GM21390 (cell line): ENCODE results near the gene DOCK2.
A peak's percentile ranks its signal among the peaks of the same experiment; 100 is the strongest.
"Not testable (repeated sequence)": the region's sequence is repeated elsewhere in the genome, so short reads cannot be mapped to it uniquely, and the experiment has no call there.

Experiments used
- ATAC-seq: cut with Tn5 transposase; IDR thresholded peaks from one replicate; pipeline ENCODE4 v1.9.1; 2021; ENCODE audit not compliant: unreplicated experiment

Gene DOCK2

DNA sequence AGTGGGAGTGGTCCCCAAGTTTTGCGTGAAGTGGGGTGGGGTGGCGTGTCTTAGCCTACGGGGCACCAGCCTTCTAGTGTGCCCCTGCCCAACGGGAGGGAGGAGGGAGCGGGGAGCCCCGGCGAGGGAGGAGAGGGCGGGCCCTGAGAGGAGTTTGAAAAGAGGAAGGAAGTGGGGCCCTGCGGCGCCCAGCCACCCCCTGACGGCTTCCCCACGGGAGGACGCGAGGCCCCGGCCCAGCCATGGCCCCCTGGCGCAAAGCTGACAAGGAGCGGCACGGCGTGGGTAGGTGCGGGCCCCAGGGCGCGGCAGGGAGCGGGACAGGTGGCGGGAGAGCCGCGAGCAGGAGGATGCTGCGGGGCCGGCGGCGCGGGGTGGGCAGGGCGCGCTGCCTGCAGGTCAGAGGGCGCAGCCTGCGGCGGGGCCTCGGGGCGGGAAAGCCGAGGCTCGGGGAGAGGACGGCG lies at the start of gene DOCK2:
TSS of gene DOCK2 (plus strand) at position 191 of the 464 bp plus-strand sequence. CDS start at position 243, 52 bp downstream.
- ATAC-seq: peak; percentile 92

DNA sequence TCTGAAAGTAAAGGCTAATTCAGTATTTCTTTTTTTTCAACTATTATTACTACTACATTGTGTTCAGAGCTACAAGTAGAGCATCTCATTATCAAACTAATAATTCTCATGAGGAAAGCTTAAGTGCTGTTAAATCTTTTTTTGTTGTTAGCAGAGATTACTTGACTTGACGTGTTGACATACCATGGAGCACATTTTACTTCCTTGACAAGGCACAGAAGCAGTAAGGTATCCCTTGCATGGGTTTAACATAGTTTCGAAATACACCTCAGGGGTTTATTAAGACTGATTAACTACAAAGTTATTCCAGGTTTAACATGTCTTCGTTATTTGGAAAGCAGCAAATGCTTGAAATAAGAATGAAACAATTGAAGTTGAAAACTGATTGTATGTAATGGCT lies 46.5 kb upstream of the DOCK2 start:
- no peak for ATAC-seq

DNA sequence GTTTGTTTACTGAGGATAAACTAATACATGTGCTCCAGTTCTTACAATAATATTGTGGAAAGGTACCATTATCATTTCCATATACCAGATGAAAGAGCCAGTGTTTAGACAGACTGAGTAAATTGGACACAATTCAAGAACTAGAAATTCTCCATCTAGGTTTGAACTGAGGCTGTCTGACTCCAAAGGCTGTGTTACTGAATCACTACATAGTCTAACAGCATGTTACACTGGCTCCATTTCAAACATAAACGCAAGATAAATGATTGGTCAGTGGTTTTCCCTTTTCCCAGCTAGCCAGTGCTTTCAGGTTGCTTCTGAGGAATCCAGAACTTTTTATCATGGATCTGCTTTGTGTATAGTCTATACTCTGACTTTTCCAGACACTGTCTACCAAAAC lies 45.4 kb upstream of the DOCK2 start:
- ATAC-seq: no peak

DNA sequence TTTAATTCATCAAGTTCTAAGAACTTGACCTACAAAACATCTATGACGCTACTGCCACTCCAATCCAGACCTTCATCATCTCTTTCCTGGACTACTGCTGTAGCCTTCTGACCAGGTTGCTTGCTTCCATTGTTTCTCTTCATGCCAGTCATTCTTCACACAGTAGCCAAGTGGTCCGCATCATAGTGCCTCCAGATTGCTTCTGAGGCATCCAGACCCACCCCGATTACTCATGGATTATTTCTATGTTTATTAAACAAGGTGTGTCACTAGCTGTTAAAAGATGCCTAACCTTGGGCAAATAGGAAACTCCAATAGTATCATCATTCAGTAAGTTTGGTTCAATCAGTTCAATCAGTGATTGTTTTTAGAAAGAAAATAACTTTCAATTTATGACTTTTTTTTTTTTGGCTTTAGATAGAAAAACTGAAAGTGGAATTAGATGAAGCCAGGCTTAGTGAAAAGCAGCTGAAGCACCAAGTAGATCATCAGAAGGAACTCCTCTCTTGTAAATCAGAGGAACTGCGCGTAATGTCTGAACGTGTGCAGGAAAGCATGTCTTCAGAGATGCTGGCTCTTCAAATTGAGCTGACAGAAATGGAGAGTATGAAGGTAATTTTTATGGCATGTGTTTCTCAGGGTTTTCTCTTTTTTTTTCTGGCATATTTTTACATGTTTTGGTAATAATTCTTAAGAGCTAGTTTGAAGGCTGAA lies 44.0 kb upstream of the DOCK2 start:
- ATAC-seq: no peak

DNA sequence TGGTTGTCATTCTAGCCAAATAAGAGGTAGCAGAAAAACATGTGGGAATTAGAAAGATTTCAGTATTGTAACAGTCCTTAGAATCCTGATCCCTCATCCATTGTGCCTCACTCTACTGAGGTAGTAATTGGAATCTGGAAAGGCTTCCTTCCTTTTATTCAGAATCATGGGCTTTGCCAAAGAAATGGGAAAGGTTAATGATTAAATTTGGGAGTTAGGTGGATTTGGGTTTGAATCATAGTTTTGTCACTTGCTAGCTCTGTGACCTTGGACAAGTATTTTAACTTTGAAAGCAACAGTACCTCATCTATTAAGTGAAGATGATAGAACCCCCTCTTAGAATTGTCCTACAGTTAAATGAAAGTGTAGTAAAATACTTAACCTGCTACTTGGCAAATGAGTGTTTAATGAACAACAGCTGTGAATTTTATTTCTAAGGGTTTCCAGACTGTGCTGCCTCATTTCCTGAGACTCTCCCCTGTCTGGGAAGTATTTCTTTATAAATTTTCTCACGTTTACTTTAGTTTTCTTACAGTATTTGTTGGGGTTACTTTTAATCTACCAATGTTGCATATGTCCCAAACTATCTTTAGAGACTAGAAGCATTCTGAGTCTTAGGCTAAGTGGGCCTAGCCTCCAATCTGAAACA lies 41.8 kb upstream of the DOCK2 start:
- no peak for ATAC-seq

DNA sequence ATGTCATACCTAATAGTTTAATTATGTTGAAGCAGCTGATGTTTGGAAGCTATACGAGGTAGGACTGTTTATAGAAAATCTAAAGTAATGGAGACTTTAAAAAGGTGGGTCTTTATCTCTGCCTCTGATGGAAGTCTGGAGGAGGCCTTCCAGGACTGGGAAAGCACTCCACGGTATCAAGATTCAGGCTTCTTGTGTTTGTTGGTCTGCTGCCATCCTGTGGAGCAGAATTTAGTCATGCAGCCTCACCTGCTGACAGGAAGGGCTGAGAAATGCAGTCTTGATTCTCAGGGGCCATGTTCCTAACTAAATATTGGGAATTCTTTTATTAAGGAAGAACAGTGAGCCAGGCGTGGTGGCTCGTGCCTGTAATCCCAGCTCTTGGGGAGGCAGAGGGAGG lies 37.6 kb upstream of the DOCK2 start:
- ATAC-seq: no peak

DNA sequence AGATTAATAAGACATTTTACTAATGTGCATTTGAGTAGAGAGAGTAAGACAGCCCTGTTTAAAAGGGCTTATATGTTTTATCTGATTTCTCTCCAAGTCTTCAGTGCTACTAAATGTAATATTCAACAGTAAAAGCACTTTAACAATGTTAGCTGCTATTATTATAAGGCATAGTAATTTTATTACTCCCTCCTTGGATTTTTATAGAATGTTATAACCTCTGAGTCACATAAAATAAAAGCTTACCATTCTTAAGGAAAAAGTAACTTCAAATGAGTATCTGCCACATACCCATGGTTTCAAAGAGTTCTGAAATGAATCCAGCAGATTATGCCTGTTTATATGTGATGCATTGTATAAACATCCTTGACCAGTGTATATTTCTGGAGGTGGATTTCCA lies 34.5 kb upstream of the DOCK2 start:
- no peak for ATAC-seq

DNA sequence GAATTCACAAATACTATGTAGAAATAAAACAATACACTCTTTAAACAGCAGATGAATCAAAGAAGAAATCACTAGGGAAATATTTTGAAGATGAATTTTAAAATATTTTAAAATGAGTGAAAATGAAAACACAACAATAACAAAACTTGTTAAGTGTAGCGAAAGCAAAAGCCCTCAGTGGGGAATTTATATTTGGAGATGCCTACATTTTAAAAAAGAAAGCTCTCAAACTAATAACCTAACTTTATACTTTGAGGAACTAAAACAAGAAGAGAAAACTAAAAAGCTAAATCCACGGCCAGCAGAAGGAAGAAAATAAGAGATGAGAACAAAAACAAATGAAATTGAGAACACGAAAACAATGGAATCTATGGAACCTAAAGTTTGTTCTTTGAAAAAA lies 30.8 kb upstream of the DOCK2 start:
- peak; percentile 61 for ATAC-seq

DNA sequence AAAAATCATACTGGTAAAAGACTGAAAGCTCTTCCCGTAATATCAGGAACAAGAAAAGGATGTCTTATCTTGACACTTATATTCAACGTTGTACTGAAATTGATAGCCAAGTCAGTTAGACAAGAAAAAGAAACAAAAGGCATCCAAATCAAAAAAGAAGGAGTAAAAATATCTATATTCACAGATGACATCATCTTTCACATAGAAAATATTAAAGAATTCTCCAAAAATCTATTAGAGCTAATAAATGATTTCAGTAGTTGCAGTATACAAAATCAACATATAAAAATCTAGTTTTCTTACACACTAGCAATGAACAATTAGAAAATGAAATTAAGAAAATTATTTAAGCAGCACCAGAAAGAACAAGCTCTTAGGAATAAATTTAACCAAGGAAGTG lies 29.2 kb upstream of the DOCK2 start:
- no peak for ATAC-seq

DNA sequence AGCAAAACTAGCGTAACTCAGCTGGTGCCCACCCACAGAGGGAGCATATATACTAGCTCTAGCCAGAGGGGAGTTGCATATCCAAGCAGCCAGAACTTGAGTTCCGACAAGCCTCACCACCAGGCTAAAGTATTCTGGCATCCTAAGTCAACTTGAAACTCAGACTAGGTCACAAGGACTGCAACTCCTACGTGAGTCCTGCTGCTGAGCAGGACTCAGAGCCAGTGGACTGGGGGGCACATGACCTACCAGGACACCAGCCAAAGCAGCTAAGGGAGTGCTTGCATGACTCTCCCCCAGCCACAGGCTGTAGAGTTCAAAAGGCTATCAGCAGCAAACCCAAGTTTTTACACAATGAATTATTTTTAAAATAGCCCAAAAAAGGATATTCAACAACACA lies 27.4 kb upstream of the DOCK2 start:
- ATAC-seq: no peak

DNA sequence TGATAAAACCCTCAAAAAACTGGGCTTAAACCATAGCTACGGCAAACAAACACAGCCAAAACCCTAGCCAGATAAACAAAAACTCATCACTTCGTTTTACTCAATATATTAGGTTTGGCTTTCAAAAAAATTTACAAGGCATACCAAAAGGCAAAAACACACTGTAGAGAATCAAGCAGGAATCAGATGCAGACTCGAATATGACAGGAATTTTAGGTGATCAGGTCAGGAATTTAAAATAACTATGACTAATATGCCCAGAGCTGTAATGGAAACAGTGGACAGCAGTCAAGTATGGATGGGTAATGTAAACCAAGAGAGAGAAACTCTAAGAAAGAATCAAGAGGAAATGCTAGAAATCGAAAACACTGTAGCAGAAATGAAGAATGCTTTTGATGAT lies 26.5 kb upstream of the DOCK2 start:
- ATAC-seq: no peak

DNA sequence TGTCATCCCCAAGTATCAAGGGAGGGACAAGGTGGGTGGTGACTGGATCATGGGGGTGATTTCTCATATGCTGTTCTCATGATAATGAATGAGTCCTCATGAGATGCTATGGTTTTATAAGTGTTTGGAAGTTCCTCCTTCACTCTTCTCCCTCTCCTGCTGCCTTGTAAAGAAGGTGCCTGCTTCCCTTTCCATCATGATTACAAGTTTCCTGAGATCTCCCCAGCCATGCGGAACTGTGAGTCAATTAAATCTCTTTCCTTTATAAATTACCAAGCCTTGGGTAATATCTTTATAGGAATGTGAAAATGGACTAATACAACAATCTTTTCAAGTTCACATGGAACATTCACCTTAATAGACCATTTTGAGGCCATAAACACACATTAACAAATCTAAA lies 21.5 kb upstream of the DOCK2 start:
- no peak for ATAC-seq

DNA sequence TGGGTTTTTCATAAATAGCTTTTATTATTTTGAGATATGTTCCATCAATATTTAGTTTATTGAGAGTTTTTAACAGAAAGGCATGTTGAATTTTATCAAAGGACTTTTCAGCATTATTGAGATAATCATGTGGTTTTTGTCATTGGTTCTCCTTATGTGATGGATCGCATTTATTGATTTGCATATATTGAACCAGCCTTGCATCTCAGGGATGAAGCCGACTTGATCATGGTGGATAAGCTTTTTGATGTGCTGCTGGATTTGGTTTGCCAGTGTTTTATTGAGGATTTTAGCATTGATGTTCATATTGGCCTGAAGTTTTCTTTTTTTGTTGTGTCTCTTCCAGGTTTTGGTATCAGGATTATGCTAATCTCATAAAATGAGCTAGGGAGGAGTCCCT lies 12.8 kb upstream of the DOCK2 start:
- ATAC-seq: not testable (repeated sequence)

DNA sequence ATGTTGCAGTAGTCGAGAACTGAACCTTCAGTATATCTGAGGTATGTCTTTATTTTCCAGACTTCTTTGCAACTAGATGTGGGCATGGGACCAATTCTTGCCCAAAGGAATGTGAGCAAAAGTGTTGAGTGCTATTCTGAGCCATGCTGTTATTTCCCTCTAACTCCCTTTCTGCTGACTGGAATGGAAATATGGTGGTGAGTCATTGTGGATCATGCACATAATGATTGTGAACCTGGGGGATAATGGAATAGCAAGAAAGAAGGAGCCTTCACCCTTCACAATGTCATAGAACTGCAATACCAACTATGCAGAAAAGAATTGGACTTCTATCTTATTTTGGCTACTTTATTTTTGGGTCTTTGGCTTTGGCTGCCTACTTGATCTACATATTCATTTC lies 10.3 kb upstream of the DOCK2 start:
- ATAC-seq: no peak

DNA sequence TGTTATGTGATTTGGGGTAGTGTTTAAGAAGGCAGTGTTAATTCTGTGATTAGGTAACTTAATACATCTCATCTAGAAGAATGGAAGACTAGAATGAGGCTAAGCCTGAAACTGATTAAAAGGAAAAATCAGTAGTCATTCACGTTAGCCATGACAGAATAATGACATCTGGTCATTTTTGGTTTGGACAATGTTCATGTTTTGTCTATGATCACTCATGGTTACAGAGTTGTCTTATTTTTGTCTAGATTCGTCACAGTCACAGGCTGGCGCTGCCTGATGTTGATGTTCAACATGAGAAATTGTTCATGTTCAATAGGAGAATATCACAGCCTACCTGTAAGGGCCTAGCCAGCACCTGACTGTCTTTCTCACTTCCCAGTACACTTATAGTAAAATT lies 9.5 kb upstream of the DOCK2 start:
- ATAC-seq: no peak

DNA sequence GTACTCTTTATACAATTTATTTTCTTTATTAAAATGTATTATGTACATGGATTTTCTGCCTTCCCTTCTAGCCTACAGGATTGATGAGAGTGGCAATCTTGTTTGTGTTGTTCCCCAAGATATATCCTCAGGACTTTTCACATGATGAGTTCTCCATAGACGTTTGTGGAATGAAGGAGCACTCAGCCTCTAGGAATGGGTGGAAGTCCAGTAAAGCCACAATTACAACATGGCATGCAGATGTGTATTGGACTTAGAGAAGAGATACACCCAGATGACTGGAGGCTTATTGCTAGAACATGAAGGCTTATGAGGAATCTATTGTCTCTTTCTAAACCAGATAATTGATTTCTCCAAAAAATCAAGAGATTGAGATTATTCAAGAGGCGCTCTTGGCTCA lies 8.2 kb upstream of the DOCK2 start:
- ATAC-seq: no peak

DNA sequence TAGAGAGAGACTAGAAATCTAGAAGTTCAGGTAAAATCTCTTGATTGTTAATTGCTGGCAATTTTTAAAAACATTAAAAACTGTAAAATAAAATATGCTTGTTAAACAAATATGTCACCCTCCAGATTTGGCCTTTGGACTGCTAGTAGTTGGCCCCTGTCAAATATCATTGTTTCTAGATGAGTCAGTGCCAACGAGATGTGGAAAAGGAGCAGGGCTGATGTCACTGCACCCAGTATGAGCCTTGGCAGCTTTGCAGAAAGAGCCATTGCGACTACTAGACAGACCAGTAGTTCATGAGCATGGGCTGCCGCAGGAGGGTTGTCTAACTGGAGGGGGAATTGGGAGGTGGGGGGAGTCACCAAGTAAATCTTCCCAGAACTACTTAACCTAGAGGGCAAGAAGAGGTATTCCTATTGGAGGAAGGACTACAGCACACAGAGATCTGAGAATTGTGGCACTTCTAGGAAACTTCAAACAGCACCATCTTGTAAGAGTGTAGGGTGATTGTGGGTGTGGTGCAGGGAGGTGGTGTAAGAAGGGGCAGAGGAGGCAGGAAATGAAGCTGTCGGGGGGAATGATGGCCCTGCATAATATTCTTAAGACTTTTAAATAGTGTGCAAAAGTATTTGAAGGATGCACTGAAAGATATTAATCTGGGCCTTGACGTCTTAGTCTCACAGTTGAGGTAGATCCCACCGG lies 7.1 kb upstream of the DOCK2 start:
- no peak for ATAC-seq

DNA sequence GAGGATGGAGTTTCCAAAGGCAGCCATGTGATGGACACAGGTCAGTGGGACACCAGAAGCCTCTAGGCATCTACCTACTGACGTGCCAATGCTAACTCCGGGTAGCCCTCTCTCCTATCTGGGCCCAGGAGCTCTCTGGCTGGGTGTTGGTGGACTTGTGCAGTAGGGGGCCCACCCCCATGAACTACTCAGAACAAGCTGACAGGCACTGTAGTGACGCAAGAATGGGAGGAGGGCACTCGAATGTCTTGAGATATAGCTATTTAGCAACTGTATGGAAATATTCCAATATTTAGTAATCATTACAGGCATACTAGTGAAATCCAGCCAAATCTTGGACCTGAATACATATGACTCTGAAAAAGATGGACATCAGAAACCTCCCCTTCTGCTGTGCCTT lies 5.7 kb upstream of the DOCK2 start:
- no peak for ATAC-seq

DNA sequence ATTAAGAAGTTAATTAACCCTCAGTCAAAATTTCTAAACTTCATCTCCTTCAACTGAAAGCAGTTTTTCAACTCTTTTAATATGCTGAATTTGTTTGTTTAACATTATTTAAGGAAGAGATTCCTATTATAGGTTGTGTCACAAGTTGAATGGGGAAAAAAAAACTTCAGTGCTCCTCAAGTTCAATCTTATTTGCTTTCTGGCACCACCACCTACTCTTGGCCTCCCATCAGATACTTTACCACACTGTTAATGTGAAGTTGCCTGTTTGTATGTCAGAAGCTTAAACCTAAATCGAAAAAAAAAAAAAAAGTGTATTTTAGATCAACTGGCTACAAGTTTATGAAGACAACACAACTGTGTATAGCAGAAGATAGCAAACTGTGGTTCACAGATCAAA lies 4.1 kb upstream of the DOCK2 start:
- ATAC-seq: no peak

DNA sequence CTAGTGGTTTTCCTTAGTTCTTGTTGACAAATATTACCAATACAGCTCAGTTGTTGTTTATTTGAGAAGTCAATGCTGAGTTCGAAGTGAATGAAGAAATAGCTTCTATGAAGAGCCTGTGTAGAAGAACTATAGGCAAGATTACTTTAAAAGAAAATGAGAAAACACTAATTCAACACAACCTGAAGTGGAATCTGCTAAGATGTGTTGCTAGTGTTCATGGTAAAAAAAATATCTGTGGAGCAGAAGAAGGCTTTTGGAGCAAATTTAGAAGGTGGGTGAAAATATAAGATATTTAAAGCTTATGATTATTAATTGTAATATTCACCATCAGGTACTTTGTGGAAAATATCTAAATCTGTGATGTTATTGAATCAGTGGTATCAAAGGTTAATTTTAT lies 2.5 kb upstream of the DOCK2 start:
- no peak for ATAC-seq

DNA sequence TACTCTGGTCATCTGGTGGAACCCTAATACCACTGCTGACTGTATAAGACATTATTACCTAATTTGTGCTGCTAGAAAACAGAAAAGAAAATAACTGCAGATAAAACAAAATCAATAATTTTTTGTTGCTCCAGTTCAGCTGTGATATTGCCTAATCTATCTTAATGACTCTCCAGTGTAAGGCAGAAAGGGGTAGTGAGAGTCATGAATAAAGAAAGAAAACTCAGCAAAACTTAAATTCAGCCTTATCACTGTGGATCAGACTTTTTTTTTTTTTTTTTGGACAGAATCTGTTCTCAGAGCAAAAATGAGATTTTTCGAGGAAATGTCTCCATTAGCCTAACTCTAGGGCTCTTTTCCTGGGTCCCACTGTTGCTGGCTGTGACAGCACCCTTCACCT lies 1.1 kb upstream of the DOCK2 start:
- no peak for ATAC-seq

DNA sequence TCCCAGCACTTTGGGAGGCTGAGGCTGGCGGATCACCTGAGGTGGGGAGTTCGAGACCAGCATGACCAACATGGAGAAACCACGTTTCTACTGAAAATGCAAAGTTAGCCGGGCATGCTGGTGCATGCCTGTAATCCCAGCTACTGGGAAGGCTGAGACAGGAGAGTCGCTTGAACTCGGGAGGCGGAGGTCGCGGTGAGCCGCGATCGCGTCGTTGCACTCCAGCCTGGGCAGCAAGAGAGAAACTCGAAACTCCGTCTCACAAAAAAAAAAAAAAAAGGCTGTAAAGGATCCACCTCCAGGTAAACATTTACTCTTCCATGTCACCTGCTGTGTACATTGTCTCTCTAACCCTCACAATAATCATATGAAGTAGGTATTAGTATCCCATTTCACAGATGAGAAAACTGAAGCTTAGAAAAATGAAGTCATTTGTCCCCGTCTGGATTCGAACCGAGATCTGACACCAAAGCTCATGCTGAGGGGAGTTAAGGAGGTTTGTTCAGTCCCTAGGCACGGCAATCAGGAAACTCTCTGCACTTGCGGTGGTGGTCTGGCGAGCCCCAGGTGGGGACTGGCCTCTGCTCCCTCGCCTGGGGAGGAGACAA lies 494 bp upstream of the DOCK2 start:
- no peak for ATAC-seq
